NCI-H2227 treated with DMSO at 0.1 percent for 48 hours (cell line): ENCODE results near the gene CNPY2.
"Not testable (repeated sequence)": the region's sequence is repeated elsewhere in the genome, so short reads cannot be mapped to it uniquely, and the experiment has no call there.

Experiments used
- DNase-seq: peaks from one replicate; lab custom pipeline; 2025; lab: John Stamatoyannopoulos, UW

The CNPY2 gene

GRCh38 chr12:56333679-56334489 is 18.1 kb upstream of the CNPY2 start, which contains the start of gene PAN2:
TSS of gene PAN2 (minus strand) at chr12:56334000. CDS start at chr12:56333094, 906 bp downstream.
- DNase-seq: peak; percentile 95

GRCh38 chr12:56333197-56333678 is 17.4 kb upstream of the CNPY2 start:
- no peak for DNase-seq

GRCh38 chr12:56332512-56333196 is 16.9 kb upstream of the CNPY2 start:
- DNase-seq: no peak

- DNase-seq: no peak
Observed at GRCh38 chr12:56330936-56331490, 15.2 kb upstream of the CNPY2 start.

GRCh38 chr12:56326533-56326932 is 10.7 kb upstream of the CNPY2 start:
- no peak for DNase-seq

GRCh38 chr12:56326126-56326525 is 10.3 kb upstream of the CNPY2 start:
- DNase-seq: no peak

GRCh38 chr12:56324206-56324605 is 8.4 kb upstream of the CNPY2 start:
- no peak for DNase-seq

- DNase-seq: not testable (repeated sequence)
Observed at GRCh38 chr12:56321610-56322009, 5.8 kb upstream of the CNPY2 start.

- no peak for DNase-seq
Observed at GRCh38 chr12:56321027-56321426, 5.2 kb upstream of the CNPY2 start.

- no peak for DNase-seq
Observed at GRCh38 chr12:56317675-56318074, 1.9 kb upstream of the CNPY2 start.

GRCh38 chr12:56315249-56315621 is 553 bp downstream of the CNPY2 start:
- DNase-seq: no peak

GRCh38 chr12:56311003-56311402 is 4.8 kb downstream of the CNPY2 start:
- no peak for DNase-seq

GRCh38 chr12:56308714-56309113 is 7.1 kb downstream of the CNPY2 start:
- no peak for DNase-seq

- no peak for DNase-seq
Observed at GRCh38 chr12:56307221-56307965, 8.4 kb downstream of the CNPY2 start.

- no peak for DNase-seq
Observed at GRCh38 chr12:56304872-56305590, 10.8 kb downstream of the CNPY2 start.

- no peak for DNase-seq
Observed at GRCh38 chr12:56304276-56304675, 11.5 kb downstream of the CNPY2 start.

GRCh38 chr12:56300644-56301464 is 14.9 kb downstream of the CNPY2 start:
- DNase-seq: no peak

- DNase-seq: peak; percentile 95
Observed at GRCh38 chr12:56299853-56300643, 15.7 kb downstream of the CNPY2 start, which contains the start of gene CS. TSS of gene CS (minus strand) at chr12:56300330. CDS start at chr12:56300201, 129 bp downstream.

- peak; percentile 23 for DNase-seq
Observed at GRCh38 chr12:56299308-56299852, 16.4 kb downstream of the CNPY2 start.
